Neural progenitor cell (in vitro differentiated cells): ENCODE results near the gene CHCT1.

Source experiments
- CTCF ChIP-seq: fragments of 200-600 bp; sonication (generic); IDR thresholded peaks from 2 replicates; pipeline ENCODE4 v1.5.1; 2017; ENCODE audit warnings: antibody characterized with exemption, mild to moderate bottlenecking
- EZH2 ChIP-seq: fragments of 200-600 bp; sonication (generic); IDR thresholded peaks from 2 replicates; pipeline ENCODE4 v1.6.1; 2017; ENCODE audit warnings: antibody characterized with exemption, mild to moderate bottlenecking, moderate library complexity

DNA sequence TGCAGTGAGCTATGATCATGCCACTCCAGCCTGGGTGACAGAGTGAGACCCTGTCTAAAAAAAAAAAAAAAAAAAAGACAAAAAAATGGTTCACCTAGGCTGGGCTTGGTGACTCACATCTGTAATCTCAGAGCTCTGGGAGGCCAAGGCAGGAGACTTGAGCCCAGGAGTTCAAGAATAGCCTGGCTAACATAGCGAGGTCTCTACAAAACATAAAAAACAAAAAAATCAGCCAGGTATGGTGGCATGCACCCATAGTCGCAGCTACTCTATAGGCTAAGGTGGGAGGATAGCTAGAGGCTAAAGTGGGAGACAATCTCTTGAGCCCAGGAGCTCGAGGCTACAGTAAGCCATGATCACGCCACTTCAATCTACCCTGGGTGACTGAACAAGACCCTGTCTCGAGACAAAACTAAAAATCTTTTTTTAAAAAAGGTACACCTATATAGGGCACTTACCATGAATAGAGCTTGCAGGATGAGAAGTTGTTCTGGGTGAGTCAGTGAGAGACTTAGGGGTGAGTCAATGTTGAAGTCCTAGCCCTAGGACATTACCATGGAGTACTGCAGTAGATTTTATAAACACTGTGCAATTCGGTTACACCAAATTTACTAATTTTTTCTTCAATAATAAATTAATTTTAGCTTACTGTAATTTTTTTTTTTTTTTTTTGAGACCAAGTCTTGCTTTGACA, 49.4 kb upstream of the CHCT1 start:
- TF ChIP-seq EZH2 (no peak), CTCF (no peak)
